MM.1S (cell line): ENCODE data around the gene SAMD7.

ENCODE experiments used
- DNase-seq: peaks from one replicate; pipeline ENCODE4 v3.0.0-alpha.2; 2015
- H2AFZ ChIP-seq: fragments of 300-600 bp; sonication (generic); 2 replicates; pipeline ENCODE4 v1.6.0; 2016; ENCODE audit warnings: antibody characterized with exemption, low read length
- H3F3A ChIP-seq: fragments of 300-600 bp; sonication (generic); 2 replicates; pipeline ENCODE4 v1.6.1; 2016; ENCODE audit warnings: mild to moderate bottlenecking, antibody characterized with exemption, low read length, moderate library complexity, mixed read lengths; ENCODE audit not compliant: insufficient read depth
- H3K27ac ChIP-seq: fragments of 300-600 bp; sonication (generic); 2 replicates; pipeline ENCODE4 v1.5.1; 2016; ENCODE audit warnings: mild to moderate bottlenecking, low read length
- H3K27me3 ChIP-seq: fragments of 300-600 bp; sonication (generic); replicated peaks from 2 replicates; pipeline ENCODE4 v1.6.0; 2016; ENCODE audit warnings: low read length; ENCODE audit not compliant: insufficient read depth
- H3K36me3 ChIP-seq: fragments of 300-600 bp; sonication (generic); replicated peaks from 2 replicates; pipeline ENCODE4 v1.6.1; 2016; ENCODE audit warnings: mild to moderate bottlenecking, low read length, mixed read lengths; ENCODE audit not compliant: insufficient read depth
- H3K4me1 ChIP-seq: fragments of 300-600 bp; sonication (generic); 2 replicates; pipeline ENCODE4 v1.6.1; 2016; ENCODE audit warnings: low read length, mixed read lengths
- H3K4me2 ChIP-seq: fragments of 300-600 bp; sonication (generic); 2 replicates; pipeline ENCODE4 v1.6.0; 2016; ENCODE audit warnings: low read depth, low read length
- H3K4me3 ChIP-seq: fragments of 300-600 bp; sonication (generic); 2 replicates; pipeline ENCODE4 v1.5.1; 2016; ENCODE audit warnings: low read length, mixed read lengths
- H3K79me2 ChIP-seq: fragments of 300-600 bp; sonication (generic); 2 replicates; pipeline ENCODE4 v1.6.1; 2016; ENCODE audit warnings: mixed run types, low read length, mixed read lengths
- H3K9ac ChIP-seq: fragments of 300-600 bp; sonication (generic); 2 replicates; pipeline ENCODE4 v1.6.1; 2016; ENCODE audit warnings: low read length, mixed read lengths
- H3K9me2 ChIP-seq: fragments of 300-600 bp; sonication (generic); replicated peaks from 2 replicates; pipeline ENCODE4 v1.6.1; 2016; ENCODE audit warnings: mild to moderate bottlenecking, low read length, mixed read lengths; ENCODE audit not compliant: insufficient read depth
- H3K9me3 ChIP-seq: fragments of 300-600 bp; sonication (generic); replicated peaks from 2 replicates; pipeline ENCODE4 v1.6.1; 2016; ENCODE audit warnings: mild to moderate bottlenecking, low read length, mixed read lengths; ENCODE audit not compliant: insufficient read depth
- H4K20me1 ChIP-seq: fragments of 300-600 bp; sonication (generic); 2 replicates; pipeline ENCODE4 v1.6.1; 2016; ENCODE audit warnings: mild to moderate bottlenecking, low read length, moderate library complexity, mixed read lengths; ENCODE audit not compliant: insufficient read depth
- CTCF ChIP-seq: fragments of 300-600 bp; sonication (generic); IDR thresholded peaks from 2 replicates; pipeline ENCODE4 v1.5.1; 2016; ENCODE audit warnings: antibody characterized with exemption, low read length, mixed read lengths
- EZH2 ChIP-seq: fragments of 300-600 bp; sonication (generic); optimal IDR thresholded peaks from 2 replicates; pipeline ENCODE3; 2017; ENCODE audit warnings: low read depth, mild to moderate bottlenecking, antibody characterized with exemption, low read length, mixed read lengths
- EZH2phosphoT487 ChIP-seq: fragments of 300-600 bp; sonication (generic); IDR thresholded peaks from 2 replicates; pipeline ENCODE4 v1.6.1; 2018; ENCODE audit warnings: antibody characterized with exemption, low read length

SAMD7 gene

DNA sequence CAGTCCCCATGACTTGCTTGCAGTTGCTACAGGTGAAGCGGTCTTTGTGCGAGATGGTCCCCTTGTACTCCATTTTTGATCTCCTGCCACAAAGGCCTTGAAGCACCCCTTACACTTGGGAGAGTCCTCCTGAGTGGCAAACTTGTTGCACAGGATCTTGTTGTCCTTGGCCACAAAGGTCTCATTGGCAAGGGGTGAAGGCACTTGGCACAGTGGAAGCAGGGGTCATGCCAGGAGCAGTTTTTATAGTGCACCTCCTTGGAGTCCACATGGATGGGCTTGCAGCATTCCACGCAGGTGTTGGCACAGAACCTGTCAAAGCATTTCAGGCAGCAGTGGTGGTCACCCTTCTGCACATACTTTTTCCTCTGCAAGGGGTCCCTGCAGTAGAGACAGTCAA is 35.0 kb downstream of the SAMD7 start:
- no peaks in the 10 kb centered on the region for H3K79me2 ChIP-seq
- H3K9ac ChIP-seq: no peak overlapping the region
- DNase-seq: no peak
- no peaks in the 10 kb centered on the region for H3K9me2 ChIP-seq
- H3K9me3 ChIP-seq: no peaks in the 10 kb centered on the region
- no peak overlapping the region for H3K4me3 ChIP-seq
- H3F3A ChIP-seq: peaks cover 52% of the 10 kb centered on the region
- peaks cover 73% of the 10 kb centered on the region for H3K4me1 ChIP-seq
- no peaks in the 10 kb centered on the region for H3K27me3 ChIP-seq
- H3K4me2 ChIP-seq: no peak overlapping the region
- H3K27ac ChIP-seq: peak overlapping the region; percentile 84; the same call in 1 of the 2 replicates
- no peak overlapping the region; the same call in 1 of the 2 replicates for H2AFZ ChIP-seq
- H4K20me1 ChIP-seq: no peaks in the 10 kb centered on the region
- no peaks in the 10 kb centered on the region for H3K36me3 ChIP-seq
- TF ChIP-seq EZH2 (no peak), EZH2phosphoT487 (no peak), CTCF (no peak)

DNA sequence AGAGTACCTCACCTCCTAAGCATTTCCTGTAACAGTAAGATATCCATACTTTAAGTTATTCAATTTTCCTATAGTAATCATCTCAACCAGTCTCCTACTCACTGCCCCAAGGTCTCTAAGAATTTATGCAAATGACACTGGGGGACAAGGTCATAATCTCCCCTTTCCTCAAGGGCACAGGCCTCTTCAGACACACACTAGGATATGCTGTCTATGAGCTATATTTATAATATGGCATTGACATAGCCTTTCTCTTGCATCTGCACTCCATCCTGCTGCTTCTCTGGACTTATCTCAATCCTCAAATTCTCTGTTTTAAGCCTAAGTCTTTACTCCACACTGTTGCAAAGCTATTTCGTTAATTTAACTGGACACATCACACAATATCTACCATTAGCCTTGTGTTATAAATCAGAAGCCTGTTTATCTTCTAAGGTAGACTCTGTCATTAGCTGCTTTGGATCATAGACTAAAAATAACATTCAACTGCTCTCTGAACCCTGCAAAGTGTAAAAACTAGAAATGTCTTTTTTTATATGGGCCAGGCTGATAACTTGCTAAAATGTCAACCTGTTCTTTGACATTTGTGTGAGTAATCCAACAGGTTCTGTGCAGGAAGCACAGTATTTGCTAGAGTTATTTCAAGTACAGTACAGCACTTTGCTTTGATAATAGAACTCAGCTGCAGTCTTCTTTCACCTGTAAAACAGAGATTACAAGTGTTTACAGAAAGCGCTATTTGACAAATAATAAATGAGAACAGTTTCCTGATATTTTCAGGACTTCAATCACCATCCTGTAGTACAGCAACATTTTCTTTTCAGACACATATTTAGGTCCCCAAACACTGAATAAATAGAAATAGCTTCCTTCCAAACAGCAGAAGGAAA is 37.4 kb downstream of the SAMD7 start:
- no peak for TF ChIP-seq EZH2
- no peak for TF ChIP-seq CTCF
- TF ChIP-seq EZH2phosphoT487: no peak
- peak overlapping the region; percentile 13 for H3K4me3 ChIP-seq
- H3K9ac ChIP-seq: peak overlapping the region; percentile 51
- peak overlapping the region; percentile 86 for H3K27ac ChIP-seq
- H3F3A ChIP-seq: peaks cover 39% of the 10 kb centered on the region
- H3K36me3 ChIP-seq: no peaks in the 10 kb centered on the region
- H3K9me2 ChIP-seq: no peaks in the 10 kb centered on the region
- H3K4me2 ChIP-seq: peak overlapping the region; percentile 44
- peak; percentile 75 for DNase-seq
- H2AFZ ChIP-seq: peak overlapping the region; percentile 58
- H3K9me3 ChIP-seq: no peaks in the 10 kb centered on the region
- H3K27me3 ChIP-seq: no peaks in the 10 kb centered on the region
- peaks cover 54% of the 10 kb centered on the region for H3K4me1 ChIP-seq
- no peaks in the 10 kb centered on the region for H3K79me2 ChIP-seq
- H4K20me1 ChIP-seq: no peaks in the 10 kb centered on the region

- peaks cover 29% of the 10 kb centered on the region for H3K4me1 ChIP-seq
- no peak overlapping the region for H3K27ac ChIP-seq
- H3K27me3 ChIP-seq: no peaks in the 10 kb centered on the region
- no peak for TF ChIP-seq EZH2phosphoT487
- no peak for TF ChIP-seq EZH2
- TF ChIP-seq CTCF: no peak
- H3K9me3 ChIP-seq: no peaks in the 10 kb centered on the region
- no peak overlapping the region for H3K4me3 ChIP-seq
- H3K9me2 ChIP-seq: no peaks in the 10 kb centered on the region
- H3K9ac ChIP-seq: no peak overlapping the region
- H3F3A ChIP-seq: peaks cover 30% of the 10 kb centered on the region
- H3K4me2 ChIP-seq: no peak overlapping the region
- H2AFZ ChIP-seq: no peak overlapping the region
- no peaks in the 10 kb centered on the region for H4K20me1 ChIP-seq
- no peaks in the 10 kb centered on the region for H3K36me3 ChIP-seq
- no peak for DNase-seq
- no peaks in the 10 kb centered on the region for H3K79me2 ChIP-seq
These were observed 40.7 kb downstream of the SAMD7 start for GRCh38 chr3:169952045-169952444.
